Measurements from ENCODE around the gene MMP1.

GRCh38 chr11:102753267-102753666, 44.7 kb downstream of the MMP1 start:
- TF ChIP-seq, protein P1, sequence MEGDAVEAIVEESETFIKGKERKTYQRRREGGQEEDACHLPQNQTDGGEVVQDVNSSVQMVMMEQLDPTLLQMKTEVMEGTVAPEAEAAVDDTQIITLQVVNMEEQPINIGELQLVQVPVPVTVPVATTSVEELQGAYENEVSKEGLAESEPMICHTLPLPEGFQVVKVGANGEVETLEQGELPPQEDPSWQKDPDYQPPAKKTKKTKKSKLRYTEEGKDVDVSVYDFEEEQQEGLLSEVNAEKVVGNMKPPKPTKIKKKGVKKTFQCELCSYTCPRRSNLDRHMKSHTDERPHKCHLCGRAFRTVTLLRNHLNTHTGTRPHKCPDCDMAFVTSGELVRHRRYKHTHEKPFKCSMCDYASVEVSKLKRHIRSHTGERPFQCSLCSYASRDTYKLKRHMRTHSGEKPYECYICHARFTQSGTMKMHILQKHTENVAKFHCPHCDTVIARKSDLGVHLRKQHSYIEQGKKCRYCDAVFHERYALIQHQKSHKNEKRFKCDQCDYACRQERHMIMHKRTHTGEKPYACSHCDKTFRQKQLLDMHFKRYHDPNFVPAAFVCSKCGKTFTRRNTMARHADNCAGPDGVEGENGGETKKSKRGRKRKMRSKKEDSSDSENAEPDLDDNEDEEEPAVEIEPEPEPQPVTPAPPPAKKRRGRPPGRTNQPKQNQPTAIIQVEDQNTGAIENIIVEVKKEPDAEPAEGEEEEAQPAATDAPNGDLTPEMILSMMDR (IDR thresholded peaks at IDR 0.05; ENCODE audit: low read length): no peak
- TF ChIP-seq EZH2 (IDR thresholded peaks at IDR 0.05; ENCODE audit: borderline replicate concordance, low read length): no peak

Measured in OCI-LY1 (cell line).